Left lung (tissue), 10 donors: ENCODE measurements around the gene CSPG4. TPM values are rescaled to one million over a fixed set of nuclear protein-coding genes. Genes with fewer than 3 reads are reported as not detected.

ENCODE experiments used
- ATAC-seq: fragments of 200-7000 bp; cut with Tn5 transposase; one replicate; pipeline ENCODE4 v1.9.1; 2020; ENCODE audit warnings: moderate library complexity
- DNase-seq, 4 donors: peaks; one replicate each; pipeline ENCODE4 v3.0.0-alpha.2; 2013 to 2020
- H3K27ac ChIP-seq, 2 donors: fragments of 200-600 bp; sonication (generic) in 1 of 2; one replicate each; pipeline versions ENCODE4 v1.5.0 to v1.8.0; 2020 to 2021
- H3K27me3 ChIP-seq, 2 donors: fragments of 200-600 bp; sonication (generic) in 1 of 2; one replicate each; pipeline versions ENCODE4 v1.5.0 to v1.8.0; 2020 to 2021
- H3K36me3 ChIP-seq, 2 donors: fragments of 200-600 bp; sonication (generic) in 1 of 2; one replicate each; pipeline versions ENCODE4 v1.5.0 to v1.8.0; 2020 to 2021
- H3K4me1 ChIP-seq, 2 donors: fragments of 200-600 bp; one replicate each; pipeline ENCODE4 v1.8.0; 2021
- H3K4me3 ChIP-seq, 2 donors: fragments of 200-600 bp; sonication (generic) in 1 of 2; one replicate each; pipeline versions ENCODE4 v1.5.0 to v1.8.0; 2020 to 2021; ENCODE audit warnings: mild to moderate bottlenecking in 1 of 2
- H3K9me3 ChIP-seq, 2 donors: fragments of 200-600 bp; sonication (generic) in 1 of 2; one replicate each; pipeline versions ENCODE4 v1.5.0 to v1.8.0; 2020 to 2021
- intact Hi-C, 2 donors: fragments of 100-400 bp; cut with DNase I; formaldehyde crosslinking; loops; one replicate each; pipeline versions ENCODE4 v1.11.2 to v1.14.2; 2022
- polyA plus RNA-seq, 6 donors: library from polyadenylated mRNA; unstranded; fragments of 120-200 nt; gene quantifications; one replicate each; pipeline ENCODE4 v1.2.1, GENCODE V29; 2013; ENCODE audit not compliant: insufficient read length in 6 of 6
- total RNA-seq, 2 donors: library from RNA; stranded (reverse); fragmentation: NEBNext Ultra II Directional; extraction: Animal tissue kit (Norgen Biotek cat#: 25700); gene quantifications; one replicate each; pipeline ENCODE4 v1.2.1, GENCODE V29; 2021
- TF ChIP-seq, protein P1 (sequence below), 2 donors: fragments of 200-600 bp; sonication (generic) in 1 of 2; IDR thresholded peaks; one replicate each; pipeline versions ENCODE4 v1.5.0 to v1.8.0; 2021; ENCODE audit warnings: antibody characterized with exemption in 2 of 2
- donor health status: DM: no; HTN: yes; CAD: no.
- donor health status: DM: no; HTN: no; CAD: no.

CSPG4 gene
- total and polyA plus RNA-seq, 8 donors, result 18.4 to 36.1 (median 23.8) TPM

GRCh38 chr15:75725006-75725718, 12.5 kb upstream of the CSPG4 start:
- TF ChIP-seq, protein P1, sequence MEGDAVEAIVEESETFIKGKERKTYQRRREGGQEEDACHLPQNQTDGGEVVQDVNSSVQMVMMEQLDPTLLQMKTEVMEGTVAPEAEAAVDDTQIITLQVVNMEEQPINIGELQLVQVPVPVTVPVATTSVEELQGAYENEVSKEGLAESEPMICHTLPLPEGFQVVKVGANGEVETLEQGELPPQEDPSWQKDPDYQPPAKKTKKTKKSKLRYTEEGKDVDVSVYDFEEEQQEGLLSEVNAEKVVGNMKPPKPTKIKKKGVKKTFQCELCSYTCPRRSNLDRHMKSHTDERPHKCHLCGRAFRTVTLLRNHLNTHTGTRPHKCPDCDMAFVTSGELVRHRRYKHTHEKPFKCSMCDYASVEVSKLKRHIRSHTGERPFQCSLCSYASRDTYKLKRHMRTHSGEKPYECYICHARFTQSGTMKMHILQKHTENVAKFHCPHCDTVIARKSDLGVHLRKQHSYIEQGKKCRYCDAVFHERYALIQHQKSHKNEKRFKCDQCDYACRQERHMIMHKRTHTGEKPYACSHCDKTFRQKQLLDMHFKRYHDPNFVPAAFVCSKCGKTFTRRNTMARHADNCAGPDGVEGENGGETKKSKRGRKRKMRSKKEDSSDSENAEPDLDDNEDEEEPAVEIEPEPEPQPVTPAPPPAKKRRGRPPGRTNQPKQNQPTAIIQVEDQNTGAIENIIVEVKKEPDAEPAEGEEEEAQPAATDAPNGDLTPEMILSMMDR (IDR thresholded peaks at IDR 0.05), result no peak
- intact Hi-C loops, result no loop called here

DNA sequence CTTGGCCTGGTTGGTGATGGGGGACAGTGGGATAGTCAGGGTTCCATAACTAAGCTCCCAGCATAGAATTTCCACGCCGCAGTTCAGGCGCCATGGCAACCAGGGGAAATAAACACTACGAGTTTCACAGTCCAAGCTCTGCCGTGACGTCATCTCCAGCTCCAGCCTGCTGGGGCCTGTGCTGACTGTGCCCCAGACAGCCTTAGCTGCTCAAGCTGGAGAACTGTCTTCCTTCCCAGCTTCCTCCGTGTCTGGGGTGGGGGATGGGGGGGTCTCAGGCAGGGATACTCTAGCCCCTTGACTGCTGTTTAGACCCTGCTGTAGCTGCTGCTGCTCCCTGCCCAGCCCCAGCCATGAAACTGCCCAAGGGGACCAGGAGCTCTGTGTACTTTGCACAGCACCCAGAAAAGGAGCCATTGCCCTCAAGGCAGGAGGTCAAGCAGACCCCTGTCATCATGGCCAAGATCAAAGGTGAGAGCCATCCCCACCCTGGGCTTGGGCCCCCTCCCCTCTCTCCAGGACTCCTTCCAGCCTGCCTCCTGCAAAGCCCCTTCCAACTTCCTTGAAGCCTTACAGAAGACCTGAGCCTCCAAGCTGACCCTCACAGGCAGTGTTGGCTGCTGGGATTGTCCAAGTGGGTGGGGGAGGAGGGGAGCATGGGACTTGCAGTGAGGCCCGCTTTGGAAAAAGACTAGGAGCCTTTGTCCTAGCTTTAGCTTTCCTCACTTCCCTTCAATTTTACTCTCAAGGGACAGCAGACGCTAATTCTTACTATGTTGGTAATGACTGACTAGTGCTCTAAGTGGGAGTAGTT, 11.4 kb upstream of the CSPG4 start:
- peak; percentile 89 for ATAC-seq
- Histone ChIP-seq H3K9me3 (no peaks in the 10 kb centered on the region), H3K27ac (peak overlapping the region; percentile 31 to 59), H3K4me3 (no peak overlapping the region), H3K4me1 (peaks cover 4 to 14% of the 10 kb centered on the region in 2 donors), H3K36me3 (no peaks in the 10 kb centered on the region), H3K27me3 (no peaks in the 10 kb centered on the region)
- DNase-seq, result peak; percentile 83 to 98 (median 94)
- intact Hi-C loops, result no loop called here
- TF ChIP-seq, protein P1 (IDR thresholded peaks at IDR 0.05), result no peak

More at GRCh38 chr15:75725006-75725718, 12.5 kb upstream of the CSPG4 start:
- H3K27ac ChIP-seq, result no peak overlapping the region
- peaks cover 4 to 14% of the 10 kb centered on the region in 2 donors for H3K4me1 ChIP-seq
- no peaks in the 10 kb centered on the region for H3K27me3 ChIP-seq
- H3K9me3 ChIP-seq, result no peaks in the 10 kb centered on the region
- ATAC-seq (no peak), DNase-seq (peak in 2 of 4 donors; percentile 19 to 58)
- no peak overlapping the region for H3K4me3 ChIP-seq
- no peaks in the 10 kb centered on the region for H3K36me3 ChIP-seq

GRCh38 chr15:75723171-75723846, 10.7 kb upstream of the CSPG4 start:
- peak in 3 of 4 donors; percentile 34 to 73 (median 42) for DNase-seq
- H3K4me1 ChIP-seq, result peaks cover 4 to 14% of the 10 kb centered on the region in 2 donors

GRCh38 chr15:75721923-75722870, 9.5 kb upstream of the CSPG4 start:
- H3K27me3 ChIP-seq, result no peaks in the 10 kb centered on the region
- no peaks in the 10 kb centered on the region for H3K36me3 ChIP-seq
- ATAC-seq, result no peak
- TF ChIP-seq, protein P1 (IDR thresholded peaks at IDR 0.05), result no peak
- intact Hi-C loops, result no loop called here
- peak in 1 of 4 donors; percentile 63 for DNase-seq
- H3K4me1 ChIP-seq, result peaks cover 4 to 14% of the 10 kb centered on the region in 2 donors
- no peak overlapping the region for H3K27ac ChIP-seq
- H3K9me3 ChIP-seq, result no peaks in the 10 kb centered on the region
- no peak overlapping the region for H3K4me3 ChIP-seq

More at GRCh38 chr15:75723171-75723846, 10.7 kb upstream of the CSPG4 start:
- Histone ChIP-seq H3K27me3 (no peaks in the 10 kb centered on the region), H3K9me3 (no peaks in the 10 kb centered on the region), H3K36me3 (no peaks in the 10 kb centered on the region), H3K27ac (peak overlapping the region; percentile 31 to 59), H3K4me3 (no peak overlapping the region)
- peak; percentile 12 for ATAC-seq
- intact Hi-C loops, result no loop called here
- TF ChIP-seq, protein P1 (IDR thresholded peaks at IDR 0.05), result no peak
